KG1 (cell line): ENCODE measurements around the gene ATOH8.
A peak's percentile ranks its signal among the peaks of the same experiment; 100 is the strongest.

Source experiments
- DNase-seq: peaks from one replicate; lab custom pipeline; 2025; lab: John Stamatoyannopoulos, UW

ATOH8 gene

GRCh38 chr2:85770786-85771409, 17.1 kb downstream of the ATOH8 start:
- no peak for DNase-seq

- DNase-seq, result no peak
Observed at GRCh38 chr2:85771486-85771885, 17.7 kb downstream of the ATOH8 start.

GRCh38 chr2:85772019-85772745, 18.4 kb downstream of the ATOH8 start:
- DNase-seq, result no peak

DNA sequence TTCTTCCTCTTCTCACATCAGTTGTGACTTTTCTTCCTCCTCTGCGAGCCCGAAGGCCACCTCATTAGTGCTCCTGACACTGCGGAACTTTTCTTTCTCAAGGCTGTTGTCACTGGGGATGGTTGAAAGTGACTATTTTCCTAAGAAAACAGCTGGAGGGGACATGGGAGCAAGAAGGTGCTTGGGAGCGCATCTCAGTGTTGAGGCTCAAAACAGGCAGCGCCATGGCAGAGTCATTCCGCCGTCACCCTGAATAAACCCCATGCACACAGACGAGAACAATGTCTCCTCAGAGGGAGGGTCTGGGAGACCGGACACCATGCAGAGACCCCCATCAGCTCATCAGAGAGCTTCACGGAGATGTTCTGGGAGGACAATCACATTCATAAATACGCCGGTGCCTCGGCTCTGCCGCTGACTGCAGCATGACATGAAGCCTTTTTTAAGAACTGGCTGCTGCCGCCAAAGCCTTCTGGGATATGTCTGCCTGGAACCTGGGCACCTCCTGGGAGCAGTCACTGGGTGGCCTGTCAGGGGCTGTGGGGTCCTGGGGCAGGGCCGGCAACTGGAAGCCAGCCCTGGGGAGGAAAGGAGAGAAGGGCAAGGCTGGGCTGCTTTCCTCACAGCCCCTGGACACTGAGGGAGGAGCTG, 19.2 kb downstream of the ATOH8 start:
- DNase-seq, result no peak

DNA sequence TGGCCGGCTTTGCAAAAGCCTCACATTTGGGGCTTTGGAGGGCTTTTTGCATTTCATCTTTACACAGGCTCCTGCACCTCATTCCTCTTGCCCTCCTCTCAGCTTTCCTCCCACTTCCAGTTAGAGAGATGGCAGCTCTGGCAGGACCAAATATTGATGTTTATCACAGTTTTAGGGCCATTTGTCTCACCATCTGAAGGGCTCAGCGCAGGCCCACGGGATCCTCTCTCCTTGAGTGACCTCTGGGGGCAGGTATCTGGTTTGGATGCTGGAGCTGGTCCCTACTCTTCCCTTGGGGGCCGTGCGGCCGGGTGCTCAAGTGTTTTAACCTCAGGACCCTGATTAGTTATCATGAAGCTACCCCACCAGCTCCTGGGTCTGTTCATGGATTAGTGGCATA, 19.9 kb downstream of the ATOH8 start:
- no peak for DNase-seq

DNA sequence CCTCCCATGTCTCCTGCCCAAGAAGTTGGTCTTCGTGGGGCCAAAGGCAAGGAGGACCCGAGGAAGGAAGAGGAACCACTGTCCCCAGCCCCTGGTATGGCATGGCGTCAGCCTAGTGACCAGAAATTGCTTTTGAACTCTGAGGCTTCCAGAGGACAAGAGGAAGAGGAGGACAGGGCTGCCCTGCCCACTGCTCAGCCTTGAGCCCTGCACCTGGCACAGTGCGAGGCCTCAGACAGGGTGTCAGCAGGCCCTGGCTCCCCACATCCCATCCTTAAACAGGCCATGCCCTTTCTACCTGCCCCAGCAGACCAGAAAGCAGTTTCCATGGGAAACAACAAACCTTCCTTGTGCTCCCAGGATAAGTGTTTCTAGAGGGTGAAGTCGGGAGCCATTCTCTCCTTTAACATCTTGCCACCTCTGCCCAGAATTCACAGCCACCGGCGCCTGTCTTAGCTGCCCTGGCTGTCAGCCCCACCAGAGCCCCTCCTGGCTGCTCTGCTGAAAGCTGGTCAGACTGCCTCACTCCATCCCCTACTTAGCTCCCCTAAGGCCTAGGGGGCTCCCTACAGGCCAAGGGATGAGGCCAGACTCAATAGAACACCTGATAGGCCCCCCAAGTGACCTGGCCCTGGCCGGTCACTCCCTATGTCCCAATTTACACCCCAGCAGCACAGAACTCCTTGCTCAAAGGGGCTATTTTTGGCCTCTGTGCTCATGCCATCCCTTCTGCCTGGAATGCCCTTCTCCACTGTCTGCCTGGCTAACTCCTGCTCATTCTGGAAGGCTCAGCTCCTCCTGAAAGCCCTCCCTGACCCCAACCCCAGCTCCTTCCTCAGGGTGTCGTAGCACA, 20.6 kb downstream of the ATOH8 start:
- DNase-seq, result no peak

DNA sequence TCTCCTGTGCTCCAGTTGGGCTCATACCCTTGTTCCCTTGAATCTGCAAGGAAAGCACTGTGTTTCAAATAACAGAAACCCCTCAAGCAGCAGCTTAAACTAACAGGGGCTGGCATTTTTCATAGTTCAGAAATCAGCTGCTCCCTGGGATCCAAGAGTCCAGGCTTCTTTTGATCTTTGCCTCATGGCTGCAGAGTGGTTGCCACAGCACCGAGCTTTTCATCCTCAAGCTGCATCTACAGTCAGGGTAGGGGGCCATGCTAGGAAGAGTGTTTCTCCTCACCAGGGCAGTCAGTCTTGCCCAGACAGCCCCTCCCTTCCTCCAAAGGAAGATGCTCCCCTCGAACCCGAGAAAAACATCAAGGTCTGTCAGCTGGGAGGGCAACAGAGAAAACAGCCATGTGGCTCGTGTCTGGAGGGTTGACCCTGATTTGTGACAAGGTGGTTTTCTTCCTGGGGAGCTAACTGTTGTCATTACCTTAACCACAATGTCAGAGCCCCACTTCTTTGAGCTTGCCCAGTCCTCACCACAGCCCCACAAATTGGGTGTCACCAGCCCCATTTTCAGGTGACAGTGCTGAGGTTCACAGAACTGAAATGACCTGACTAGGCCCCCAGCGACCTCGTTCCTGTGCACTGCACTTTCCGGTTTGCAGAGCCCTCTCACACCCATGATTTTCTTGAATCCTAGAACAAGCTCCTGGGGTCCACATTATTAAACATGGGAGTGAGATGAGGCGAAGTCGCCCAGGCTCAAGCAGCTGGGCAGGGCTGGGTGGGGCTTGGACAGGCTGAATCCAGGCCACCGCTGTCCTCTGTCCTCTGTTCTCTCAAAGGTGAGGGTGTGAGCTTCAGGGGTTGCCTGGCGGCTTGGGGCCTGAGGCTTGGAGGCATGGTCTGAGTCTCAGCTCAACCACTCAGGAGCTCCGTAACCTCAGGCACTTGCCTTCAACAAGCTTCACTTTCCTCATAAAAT, 21.9 kb downstream of the ATOH8 start:
- no peak for DNase-seq

GRCh38 chr2:85776672-85777071, 22.9 kb downstream of the ATOH8 start:
- DNase-seq, result no peak

DNA sequence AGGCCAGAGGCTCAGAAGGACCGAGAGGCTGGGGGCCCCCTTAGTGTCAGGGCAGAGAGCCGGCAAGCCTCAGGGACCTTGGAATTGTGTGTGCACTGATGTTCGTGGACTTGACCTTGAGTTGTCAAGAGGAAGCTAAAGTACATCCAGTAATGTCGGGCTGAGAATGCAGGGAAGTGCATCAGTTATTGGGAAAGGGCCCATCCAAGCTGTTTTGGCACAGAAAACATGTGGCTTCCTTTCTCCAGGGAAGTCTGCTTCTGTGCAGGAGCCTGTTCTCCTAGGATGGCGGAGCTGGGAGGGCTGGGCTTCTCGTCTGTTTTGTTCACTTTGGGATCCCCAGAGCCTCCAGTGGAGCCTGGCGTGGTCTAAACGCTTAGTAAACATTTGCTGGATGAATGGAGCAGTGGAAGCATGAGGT, 23.7 kb downstream of the ATOH8 start:
- DNase-seq, result no peak

- DNase-seq, result no peak
Observed at GRCh38 chr2:85778646-85779379, 25.0 kb downstream of the ATOH8 start.

DNA sequence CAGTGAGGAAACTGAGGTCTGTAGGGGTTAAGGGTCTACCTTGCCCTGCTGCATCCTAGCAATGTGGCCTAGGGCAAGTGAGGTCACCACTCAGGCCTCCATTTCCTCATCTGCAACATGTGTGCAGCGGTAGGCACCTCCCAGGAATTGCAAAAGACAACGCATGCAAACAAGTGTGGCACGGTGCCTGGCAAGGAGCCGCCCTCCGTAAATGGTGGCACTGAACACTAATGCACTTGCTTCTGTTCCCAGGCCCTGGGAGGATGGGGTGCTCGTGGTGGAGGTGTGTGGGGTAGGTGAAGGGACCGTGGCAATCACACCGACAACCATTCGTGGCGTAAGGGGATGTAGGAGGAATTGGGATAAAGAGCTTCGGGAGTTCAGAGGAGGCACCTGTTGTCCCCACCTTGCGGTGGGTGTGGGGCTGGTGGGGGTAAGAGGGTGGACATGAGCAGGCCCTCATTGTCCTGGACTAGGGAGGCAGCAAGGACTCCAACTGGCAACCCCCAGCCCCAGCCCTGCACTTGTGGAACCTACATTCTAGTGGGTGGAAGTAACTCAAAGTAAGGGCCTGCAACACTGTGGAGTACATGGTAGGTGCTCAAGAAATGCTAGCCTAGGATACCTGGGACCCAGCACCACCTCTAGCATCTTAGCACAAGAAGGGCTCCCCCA, 26.0 kb downstream of the ATOH8 start:
- DNase-seq, result no peak

DNA sequence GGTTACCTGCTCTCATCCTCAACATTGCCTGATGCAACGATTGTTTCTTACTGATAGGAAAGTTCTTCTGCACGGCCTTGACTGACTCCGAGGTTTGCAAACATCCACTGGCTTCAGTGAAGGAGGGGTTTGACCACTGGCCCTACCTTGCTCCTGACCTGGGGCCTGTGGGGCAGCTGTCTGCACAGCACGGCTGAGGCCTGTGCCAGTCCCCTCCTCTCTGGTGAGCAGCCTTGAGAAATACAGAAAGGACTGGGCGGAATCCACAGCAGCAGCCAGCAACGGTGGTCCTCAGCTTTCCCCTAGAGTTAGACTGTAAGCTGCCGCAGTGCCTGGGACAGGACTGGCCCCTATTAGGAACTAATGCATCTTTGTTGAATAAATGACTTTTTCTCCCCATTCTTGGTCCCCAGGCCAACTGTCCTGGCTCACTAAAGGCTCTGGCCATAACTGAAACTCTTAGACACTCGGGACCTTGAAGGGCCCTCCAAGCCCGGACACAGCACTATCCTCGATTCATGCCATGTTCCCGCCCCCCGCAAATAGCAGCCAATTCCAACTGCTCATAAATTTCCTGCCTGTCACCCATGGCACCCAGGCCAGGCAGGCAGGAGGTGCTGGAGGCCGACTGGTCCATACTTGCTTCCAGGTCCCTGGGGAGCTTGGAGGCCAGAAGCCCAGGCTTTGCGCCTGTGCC, 26.7 kb downstream of the ATOH8 start:
- no peak for DNase-seq

DNA sequence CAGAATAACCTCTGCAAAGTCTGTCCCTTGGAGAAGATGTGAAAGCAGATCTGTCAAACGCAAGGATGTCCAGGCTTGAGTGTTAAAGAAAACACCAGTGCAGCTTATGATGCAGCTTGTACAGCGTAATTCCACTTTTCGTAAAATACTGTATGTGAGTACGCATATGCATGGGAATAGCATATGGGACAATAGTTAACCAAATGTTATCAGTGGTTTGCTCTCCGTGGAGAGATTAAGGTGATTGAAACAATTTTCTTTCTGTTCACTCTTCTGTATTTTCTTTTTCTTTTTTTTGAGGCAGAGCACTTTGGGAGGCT, 27.2 kb downstream of the ATOH8 start:
- DNase-seq, result no peak

GRCh38 chr2:85783796-85784195, 30.0 kb downstream of the ATOH8 start:
- no peak for DNase-seq

DNA sequence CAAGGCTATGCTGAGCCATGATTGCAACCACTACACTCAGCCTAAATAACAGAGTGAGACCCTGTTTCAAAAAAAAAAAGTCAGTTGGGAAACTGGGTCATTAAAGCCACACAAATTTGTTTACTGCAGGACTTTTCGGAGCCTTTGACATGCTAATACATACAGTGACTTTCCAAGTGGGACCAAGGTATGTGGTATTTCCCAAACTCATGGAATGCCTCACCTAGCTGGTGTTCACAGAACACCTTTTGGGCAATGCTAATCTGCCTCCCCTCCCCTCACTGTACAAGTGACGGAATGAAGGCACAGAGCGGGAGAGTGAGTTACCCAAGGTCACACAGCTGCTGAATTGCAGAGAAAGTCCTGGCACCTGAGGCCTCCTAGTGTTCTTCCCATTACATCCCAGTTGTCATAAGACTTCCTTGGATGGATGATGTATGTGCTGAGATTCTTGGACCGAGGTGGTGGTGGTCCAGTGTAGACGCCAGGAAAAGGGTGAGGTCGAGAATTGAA, 30.7 kb downstream of the ATOH8 start:
- DNase-seq, result no peak

- DNase-seq, result peak; percentile 43
Observed at GRCh38 chr2:85785027-85785822, 31.4 kb downstream of the ATOH8 start.

DNA sequence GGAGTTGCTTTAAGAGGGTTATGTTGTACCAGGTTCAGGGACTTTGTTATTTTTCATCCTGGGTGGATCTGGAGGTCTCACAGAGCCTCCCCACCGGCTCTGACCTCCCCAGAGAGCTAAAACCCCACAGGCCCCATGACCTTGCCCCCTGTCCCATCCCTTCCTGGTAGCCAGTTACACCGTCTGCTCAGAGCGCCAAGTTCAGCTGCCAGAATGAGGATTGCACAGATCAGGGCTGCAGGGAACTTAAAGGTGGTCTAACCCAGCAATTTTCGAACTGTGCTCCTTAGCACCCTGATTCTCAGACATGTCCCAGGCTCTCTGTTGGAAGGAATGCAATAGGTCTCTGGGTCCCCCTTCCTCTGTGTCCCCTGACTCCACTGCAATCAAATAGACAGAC, 32.1 kb downstream of the ATOH8 start:
- no peak for DNase-seq

DNA sequence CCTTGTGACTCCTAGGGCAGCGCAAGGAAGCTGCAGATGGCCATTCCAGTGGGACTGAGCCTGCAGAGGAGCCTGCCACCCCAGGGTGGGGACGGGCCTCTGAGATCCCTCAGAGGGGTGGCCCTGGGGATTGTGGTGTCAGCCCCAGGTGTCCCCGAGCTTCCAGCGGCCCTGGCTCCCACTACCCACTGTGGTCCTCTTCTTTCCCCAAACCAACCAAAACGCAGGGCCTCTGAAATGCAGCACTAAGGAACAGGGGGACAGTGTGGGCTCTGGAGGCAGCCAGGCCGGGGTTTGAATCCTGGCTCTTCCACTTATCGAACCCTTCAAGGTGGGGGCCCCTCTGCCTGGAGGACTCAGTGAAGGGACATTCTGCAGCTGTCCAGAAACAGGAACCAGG, 32.7 kb downstream of the ATOH8 start:
- DNase-seq, result no peak
